Glutamatergic neuron (in vitro differentiated cells): Measurements from ENCODE around the gene EVX2. TPM values are rescaled to one million over a fixed set of nuclear protein-coding genes. Genes with fewer than 3 reads are reported as not detected.
A peak's percentile ranks its signal among the peaks of the same experiment; 100 is the strongest.

Source experiments
- DNase-seq: peaks from one replicate; pipeline ENCODE4 v3.0.0; 2022
- H3K27ac Mint-ChIP-seq: one replicate; pipeline ENCODE4 v1.8.0; 2020; ENCODE audit warnings: mild to moderate bottlenecking, mixed read lengths, inconsistent platforms; ENCODE audit not compliant: unreplicated experiment
- H3K27me3 Mint-ChIP-seq: one replicate; pipeline ENCODE4 v1.8.0; 2020; ENCODE audit warnings: mild to moderate bottlenecking, moderate library complexity, mixed read lengths, inconsistent platforms; ENCODE audit not compliant: unreplicated experiment
- H3K36me3 Mint-ChIP-seq: one replicate; pipeline ENCODE4 v1.8.0; 2020; ENCODE audit warnings: mild to moderate bottlenecking, mixed read lengths, inconsistent platforms; ENCODE audit not compliant: unreplicated experiment
- H3K4me1 Mint-ChIP-seq: one replicate; pipeline ENCODE4 v1.8.0; 2020; ENCODE audit warnings: mild to moderate bottlenecking, low read depth, mixed read lengths, inconsistent platforms; ENCODE audit not compliant: unreplicated experiment
- H3K4me3 Mint-ChIP-seq: one replicate; pipeline ENCODE4 v1.8.0; 2020; ENCODE audit warnings: mild to moderate bottlenecking, mixed read lengths, inconsistent platforms; ENCODE audit not compliant: unreplicated experiment
- H3K9me3 Mint-ChIP-seq: one replicate; pipeline ENCODE4 v1.8.0; 2020; ENCODE audit warnings: mild to moderate bottlenecking, moderate library complexity, mixed read lengths, inconsistent platforms; ENCODE audit not compliant: unreplicated experiment
- total RNA-seq: library from RNA; stranded (reverse); fragmentation: NEBNext Ultra II Directional; extraction: Animal tissue kit (Norgen Biotek cat#: 25700); gene quantifications from one replicate; pipeline ENCODE4 v1.2.1, GENCODE V29; 2021; ENCODE audit not compliant: unreplicated experiment
- TF ChIP-seq, protein P1 (sequence below): fragments of 200-600 bp; sonication (generic); IDR thresholded peaks from one replicate; pipeline ENCODE4 v1.5.0; 2021; ENCODE audit not compliant: partially characterized antibody, unreplicated experiment

The EVX2 gene
- total RNA-seq, 1 donor from 2014 or later: 0.76 TPM

- Mint-ChIP-seq H3K4me3 (peak overlapping the region; percentile 90), H3K27me3 (peaks cover 50% of the 10 kb centered on the region), H3K36me3 (no peaks in the 10 kb centered on the region), H3K27ac (no peak overlapping the region), H3K9me3 (peaks cover 20% of the 10 kb centered on the region), H3K4me1 (peaks cover 6% of the 10 kb centered on the region)
- TF ChIP-seq, protein P1, sequence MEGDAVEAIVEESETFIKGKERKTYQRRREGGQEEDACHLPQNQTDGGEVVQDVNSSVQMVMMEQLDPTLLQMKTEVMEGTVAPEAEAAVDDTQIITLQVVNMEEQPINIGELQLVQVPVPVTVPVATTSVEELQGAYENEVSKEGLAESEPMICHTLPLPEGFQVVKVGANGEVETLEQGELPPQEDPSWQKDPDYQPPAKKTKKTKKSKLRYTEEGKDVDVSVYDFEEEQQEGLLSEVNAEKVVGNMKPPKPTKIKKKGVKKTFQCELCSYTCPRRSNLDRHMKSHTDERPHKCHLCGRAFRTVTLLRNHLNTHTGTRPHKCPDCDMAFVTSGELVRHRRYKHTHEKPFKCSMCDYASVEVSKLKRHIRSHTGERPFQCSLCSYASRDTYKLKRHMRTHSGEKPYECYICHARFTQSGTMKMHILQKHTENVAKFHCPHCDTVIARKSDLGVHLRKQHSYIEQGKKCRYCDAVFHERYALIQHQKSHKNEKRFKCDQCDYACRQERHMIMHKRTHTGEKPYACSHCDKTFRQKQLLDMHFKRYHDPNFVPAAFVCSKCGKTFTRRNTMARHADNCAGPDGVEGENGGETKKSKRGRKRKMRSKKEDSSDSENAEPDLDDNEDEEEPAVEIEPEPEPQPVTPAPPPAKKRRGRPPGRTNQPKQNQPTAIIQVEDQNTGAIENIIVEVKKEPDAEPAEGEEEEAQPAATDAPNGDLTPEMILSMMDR: peak; percentile 50
- peak; percentile 74 for DNase-seq
These were observed 4.5 kb upstream of the EVX2 start for GRCh38 chr2:176088048-176088936.

GRCh38 chr2:176087330-176088047 is 3.7 kb upstream of the EVX2 start:
- H3K36me3 Mint-ChIP-seq: no peaks in the 10 kb centered on the region
- no peak overlapping the region for H3K27ac Mint-ChIP-seq
- peaks cover 55% of the 10 kb centered on the region for H3K27me3 Mint-ChIP-seq
- peaks cover 23% of the 10 kb centered on the region for H3K9me3 Mint-ChIP-seq
- peaks cover 7% of the 10 kb centered on the region for H3K4me1 Mint-ChIP-seq
- TF ChIP-seq, protein P1: no peak
- no peak for DNase-seq
- peak overlapping the region; percentile 90 for H3K4me3 Mint-ChIP-seq

- peaks cover 11% of the 10 kb centered on the region for H3K4me1 Mint-ChIP-seq
- H3K27me3 Mint-ChIP-seq: peaks cover 54% of the 10 kb centered on the region
- DNase-seq: peak; percentile 73
- no peak overlapping the region for H3K27ac Mint-ChIP-seq
- H3K36me3 Mint-ChIP-seq: no peaks in the 10 kb centered on the region
- peak overlapping the region; percentile 53 for H3K4me3 Mint-ChIP-seq
- TF ChIP-seq, protein P1: peak; percentile 37
- H3K9me3 Mint-ChIP-seq: peaks cover 19% of the 10 kb centered on the region
These were observed 2.4 kb upstream of the EVX2 start for GRCh38 chr2:176085861-176086771.

DNA sequence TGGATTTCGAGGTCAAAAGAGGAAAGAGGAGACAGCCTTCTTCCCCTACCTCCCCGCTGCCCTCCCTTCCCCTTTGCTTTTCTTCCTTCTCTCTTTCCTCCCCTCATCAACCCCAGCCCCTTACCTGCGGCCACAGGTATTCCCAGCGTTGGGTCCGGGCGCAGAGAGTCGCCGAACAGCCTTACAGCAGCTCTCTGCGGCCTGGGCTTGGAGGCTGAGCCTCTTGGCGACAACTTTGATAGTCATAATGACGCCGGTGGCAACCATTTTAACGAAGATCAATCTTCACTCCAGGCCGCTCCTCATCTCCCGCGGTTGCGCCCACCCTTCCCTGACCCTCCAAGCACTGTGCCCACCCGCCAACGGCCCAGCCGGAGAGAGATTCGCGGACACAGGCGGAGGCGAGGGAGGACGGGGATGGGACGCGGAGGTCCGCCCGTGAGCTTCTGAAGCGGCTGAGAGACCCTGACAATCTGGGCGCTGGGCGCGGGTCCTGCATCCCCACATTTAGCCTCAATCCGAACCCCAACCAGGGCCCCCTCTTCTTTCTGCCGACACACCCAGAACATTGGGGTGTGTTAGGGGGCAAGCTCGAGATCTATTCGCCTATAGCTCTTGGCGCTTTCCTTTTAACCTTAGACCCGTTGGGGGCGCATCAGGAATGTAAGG is 1.5 kb upstream of the EVX2 start:
- TF ChIP-seq, protein P1: no peak
- Mint-ChIP-seq H3K4me1 (peaks cover 13% of the 10 kb centered on the region), H3K4me3 (peak overlapping the region; percentile 80), H3K27me3 (peaks cover 54% of the 10 kb centered on the region), H3K36me3 (no peaks in the 10 kb centered on the region), H3K27ac (no peak overlapping the region), H3K9me3 (peaks cover 19% of the 10 kb centered on the region)
- no peak for DNase-seq
